B cell (primary cell): ENCODE results near the gene NINJ2. TPM values are rescaled to one million over a fixed set of nuclear protein-coding genes. Genes with fewer than 3 reads are reported as not detected.

ENCODE experiments used
- ATAC-seq: fragments of 200-7000 bp; cut with Tn5 transposase; one replicate; pipeline ENCODE4 v1.10.0; 2021; ENCODE audit warnings: low read depth, mild to moderate bottlenecking, moderate number of reproducible peaks, moderate library complexity
- CTCF ChIA-PET: fragments of 350-600 bp; sonication (Branson Sonifier 250); formaldehyde crosslinking; loops from one replicate; lab custom pipeline; 2021; ENCODE audit warnings: antibody characterized with exemption, inconsistent platforms; lab: Charles Lee
- POLR2A ChIA-PET: fragments of 350-600 bp; sonication (Branson Sonifier 250); formaldehyde crosslinking; loops from one replicate; lab custom pipeline; 2021; ENCODE audit warnings: antibody characterized with exemption; lab: Charles Lee
- DNase-seq: peaks from one replicate; pipeline ENCODE4 v3.0.0; 2013
- H2AFZ ChIP-seq: 2 replicates; pipeline ENCODE4 v1.6.1; 2012; ENCODE audit warnings: mild to moderate bottlenecking, low read depth, low read length; ENCODE audit not compliant: insufficient read depth, poor library complexity, severe bottlenecking
- H3K27ac ChIP-seq, 2 donors: 1 replicate in 1 of 2; 2 replicates in 1 of 2; pipeline ENCODE4 v1.5.1; 2012 to 2013; ENCODE audit warnings: low read length in 2 of 2, mild to moderate bottlenecking in 2 of 2, moderate library complexity in 1 of 2
- H3K27me3 ChIP-seq, 4 experiments: fragments of 200-600 bp in 1 of 4; sonication (generic) in 1 of 4; replicated peaks in 1 of 4; 1 replicate in 2 of 4; 2 replicates in 2 of 4; pipeline versions ENCODE4 v1.6.1 to v1.7.0; 2013 to 2016; ENCODE audit warnings: low read length in 3 of 4, mild to moderate bottlenecking in 2 of 4, mixed read lengths in 1 of 4, moderate library complexity in 1 of 4; ENCODE audit not compliant: insufficient read depth in 4 of 4, control insufficient read depth in 3 of 4; ENCODE audit errors: control extremely low read depth in 1 of 4
- H3K36me3 ChIP-seq, 2 experiments: replicated peaks in 1 of 2; 1 replicate in 1 of 2; 2 replicates in 1 of 2; pipeline versions ENCODE4 v1.6.1 to v1.7.1; 2013; ENCODE audit warnings: low read length in 1 of 2; ENCODE audit not compliant: insufficient read depth in 2 of 2, control insufficient read depth in 1 of 2; ENCODE audit errors: control extremely low read depth in 1 of 2, extremely low read depth in 1 of 2
- H3K4me1 ChIP-seq, 2 donors: fragments of 200-600 bp in 1 of 2; sonication (generic) in 1 of 2; 1 replicate in 1 of 2; 2 replicates in 1 of 2; pipeline versions ENCODE4 v1.5.1 to v1.6.1; 2013 to 2017; ENCODE audit warnings: low read length in 2 of 2; ENCODE audit not compliant: control insufficient read depth in 2 of 2, insufficient read depth in 2 of 2
- H3K4me2 ChIP-seq: replicated peaks from 2 replicates; pipeline ENCODE3; 2012; ENCODE audit warnings: mild to moderate bottlenecking, low read depth, low read length; ENCODE audit not compliant: poor library complexity, severe bottlenecking
- H3K4me3 ChIP-seq, 5 experiments: fragments of 200-600 bp in 1 of 5; sonication (generic) in 1 of 5; 1 replicate in 3 of 5; 2 replicates in 2 of 5; pipeline versions ENCODE4 v1.5.1 to v1.7.0; 2011 to 2016; ENCODE audit warnings: low read length in 4 of 5, mild to moderate bottlenecking in 4 of 5, low read depth in 2 of 5, control low read depth in 1 of 5, moderate library complexity in 1 of 5; ENCODE audit not compliant: insufficient read depth in 1 of 5; ENCODE audit errors: control extremely low read depth in 1 of 5, extremely low read depth in 1 of 5
- H3K79me2 ChIP-seq: fragments of 200-600 bp; sonication (generic); one replicate; pipeline ENCODE4 v1.6.0; 2016; ENCODE audit warnings: low read length; ENCODE audit not compliant: control insufficient read depth, insufficient read depth
- H3K9ac ChIP-seq: fragments of 200-600 bp; sonication (generic); 2 replicates; pipeline ENCODE4 v1.6.1; 2017; ENCODE audit warnings: mild to moderate bottlenecking, low read length, moderate library complexity
- H3K9me3 ChIP-seq, 3 donors: one replicate each; pipeline versions ENCODE4 v1.6.1 to v1.7.1; 2013; ENCODE audit warnings: low read length in 2 of 3; ENCODE audit not compliant: control insufficient read depth in 2 of 3, insufficient read depth in 1 of 3; ENCODE audit errors: control extremely low read depth in 1 of 3
- H4K20me1 ChIP-seq: 2 replicates; pipeline ENCODE4 v1.6.0; 2012; ENCODE audit warnings: mild to moderate bottlenecking, low read length; ENCODE audit not compliant: insufficient read depth, control insufficient read depth, poor library complexity, severe bottlenecking
- H3K27ac Mint-ChIP-seq: one replicate; pipeline ENCODE4 v1.8.0; 2021; ENCODE audit warnings: mixed read lengths
- H3K27me3 Mint-ChIP-seq: one replicate; pipeline ENCODE4 v1.8.0; 2021; ENCODE audit warnings: mixed read lengths
- H3K4me1 Mint-ChIP-seq: one replicate; pipeline ENCODE4 v1.8.0; 2021; ENCODE audit warnings: mixed read lengths
- H3K4me3 Mint-ChIP-seq: one replicate; pipeline ENCODE4 v1.8.0; 2021; ENCODE audit warnings: mixed read lengths
- H3K9me3 Mint-ChIP-seq: one replicate; pipeline ENCODE4 v1.8.0; 2022; ENCODE audit warnings: mixed read lengths; ENCODE audit not compliant: insufficient read depth
- EZH2 ChIP-seq: IDR thresholded peaks from 2 replicates; pipeline ENCODE4 v1.6.1; 2012; ENCODE audit warnings: borderline replicate concordance, low read depth, mild to moderate bottlenecking, moderate library complexity, low read length; ENCODE audit not compliant: insufficient read depth, poor library complexity, severe bottlenecking
- WGBS: methylation state at CpG from one replicate; pipeline ENCODE4 v1.1.5; 2013; ENCODE audit warnings: missing lambda C conversion rate; ENCODE audit not compliant: insufficient coverage; 5-methylcytosine and 5-hydroxymethylcytosine counted together
- intact Hi-C: fragments of 100-400 bp; cut with micrococcal nuclease; formaldehyde crosslinking; loops from one replicate; pipeline ENCODE4 v1.10.0; 2022
- polyA plus RNA-seq: library from polyadenylated mRNA; depleted of rRNA; stranded (reverse); fragments of >200 nt; gene quantifications from 2 replicates; pipeline ENCODE4 v1.2.3, GENCODE V29; 2012
- total RNA-seq, 2 donors: library from RNA; stranded (reverse); fragments of 120-200 nt in 1 of 2; gene quantifications; 1 replicate in 1 of 2; 2 replicates in 1 of 2; pipeline versions ENCODE4 v1.2.3 to v1.2.4, GENCODE V29; 2013 to 2022
- TF ChIP-seq, protein P1 (sequence below): fragments of 200-600 bp; IDR thresholded peaks from one replicate; pipeline ENCODE4 v1.8.0; 2022; ENCODE audit warnings: antibody characterized with exemption, mild to moderate bottlenecking

NINJ2 gene
- total and polyA plus RNA-seq, 2 donors (not counting 1 experiment from before 2014, with no cell fraction given): 2.9 to 10.2 TPM

- Histone ChIP-seq H3K36me3 (no peaks in the 10 kb centered on the region), H3K79me2 (no peaks in the 10 kb centered on the region), H4K20me1 (no peaks in the 10 kb centered on the region), H3K9me3 (peaks cover 0 to under 1% (median 0%) of the 10 kb centered on the region in 3 donors), H3K27ac (no peak overlapping the region), H3K4me1 (peaks cover 27 to 36% of the 10 kb centered on the region in 2 donors), H3K4me3 (no peak overlapping the region), H3K27me3 (no peaks in the 10 kb centered on the region), H3K4me2 (no peak overlapping the region), H3K9ac (no peak overlapping the region), H2AFZ (no peak overlapping the region)
- ChIA-PET CTCF (interaction anchor here (0.7 kb wide), 1 partner anchor 11 kb away, joined by 4 read pairs; no protein-coding TSS in a partner anchor), POLR2A (interaction anchor here (0.7 kb wide), 1 partner anchor 90 kb away, joined by 3 read pairs; no protein-coding TSS in a partner anchor)
- H3K4me1 Mint-ChIP-seq: peaks cover 41% of the 10 kb centered on the region
- intact Hi-C loops: loop anchor here (5.0 kb wide), 1 partner anchor 52 kb away; no protein-coding TSS in a partner anchor
- no peak for ATAC-seq
- DNase-seq: no peak
- TF ChIP-seq EZH2: no peak
- TF ChIP-seq, protein P1, sequence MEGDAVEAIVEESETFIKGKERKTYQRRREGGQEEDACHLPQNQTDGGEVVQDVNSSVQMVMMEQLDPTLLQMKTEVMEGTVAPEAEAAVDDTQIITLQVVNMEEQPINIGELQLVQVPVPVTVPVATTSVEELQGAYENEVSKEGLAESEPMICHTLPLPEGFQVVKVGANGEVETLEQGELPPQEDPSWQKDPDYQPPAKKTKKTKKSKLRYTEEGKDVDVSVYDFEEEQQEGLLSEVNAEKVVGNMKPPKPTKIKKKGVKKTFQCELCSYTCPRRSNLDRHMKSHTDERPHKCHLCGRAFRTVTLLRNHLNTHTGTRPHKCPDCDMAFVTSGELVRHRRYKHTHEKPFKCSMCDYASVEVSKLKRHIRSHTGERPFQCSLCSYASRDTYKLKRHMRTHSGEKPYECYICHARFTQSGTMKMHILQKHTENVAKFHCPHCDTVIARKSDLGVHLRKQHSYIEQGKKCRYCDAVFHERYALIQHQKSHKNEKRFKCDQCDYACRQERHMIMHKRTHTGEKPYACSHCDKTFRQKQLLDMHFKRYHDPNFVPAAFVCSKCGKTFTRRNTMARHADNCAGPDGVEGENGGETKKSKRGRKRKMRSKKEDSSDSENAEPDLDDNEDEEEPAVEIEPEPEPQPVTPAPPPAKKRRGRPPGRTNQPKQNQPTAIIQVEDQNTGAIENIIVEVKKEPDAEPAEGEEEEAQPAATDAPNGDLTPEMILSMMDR: no peak
- 100% methylated on average over 5 of the region's 5 CpGs for WGBS
- no peaks in the 10 kb centered on the region for H3K9me3 Mint-ChIP-seq
- no peak overlapping the region for H3K4me3 Mint-ChIP-seq
- H3K27ac Mint-ChIP-seq: peak overlapping the region; percentile 37
- H3K27me3 Mint-ChIP-seq: no peaks in the 10 kb centered on the region
Measured at GRCh38 chr12:664779-665092, 1.5 kb upstream of the NINJ2 start.

- Histone ChIP-seq H3K79me2 (peaks cover 2% of the 10 kb centered on the region), H3K4me2 (no peak overlapping the region), H3K9ac (no peak overlapping the region), H3K9me3 (peaks cover 0 to 6% (median 0%) of the 10 kb centered on the region in 3 donors), H3K4me1 (peaks cover 32 to 39% of the 10 kb centered on the region in 2 donors), H4K20me1 (no peaks in the 10 kb centered on the region), H2AFZ (no peak overlapping the region), H3K27me3 (no peaks in the 10 kb centered on the region), H3K27ac (no peak overlapping the region), H3K36me3 (no peaks in the 10 kb centered on the region), H3K4me3 (no peak overlapping the region)
- no peaks in the 10 kb centered on the region for H3K9me3 Mint-ChIP-seq
- ChIA-PET CTCF (interaction anchor here (1.0 to 1.6 kb wide), 2 partner anchors 9 to 50 kb away, joined by 3 to 4 read pairs; no protein-coding TSS in a partner anchor), POLR2A (interaction anchor here (0.7 kb wide), 1 partner anchor 91 kb away, joined by 3 read pairs; no protein-coding TSS in a partner anchor)
- H3K27me3 Mint-ChIP-seq: no peaks in the 10 kb centered on the region
- DNase-seq (no peak), ATAC-seq (no peak)
- TF ChIP-seq, protein P1: no peak
- no peak for TF ChIP-seq EZH2
- no peak overlapping the region for H3K4me3 Mint-ChIP-seq
- H3K4me1 Mint-ChIP-seq: peaks cover 43% of the 10 kb centered on the region
- intact Hi-C loops: no loop called here
- H3K27ac Mint-ChIP-seq: peak overlapping the region; percentile 37
- WGBS: 100% methylated on average over 7 of the region's 13 CpGs
Measured at GRCh38 chr12:664075-664778, 982 bp upstream of the NINJ2 start.
